Tibial nerve (tissue), 3 donors: Measurements from ENCODE around the gene SLC17A8.

Source experiments
- POLR2A ChIP-seq, 2 donors: fragments of 450-650 bp; IDR thresholded peaks; one replicate each; pipeline ENCODE4 v1.6.1; 2017; ENCODE audit warnings: antibody characterized with exemption in 2 of 2, mild to moderate bottlenecking in 2 of 2, moderate library complexity in 2 of 2
- TF ChIP-seq, protein P1 (sequence below), 5 experiments: fragments of 200-600 bp in 3 of 5; fragments of 450-650 bp in 2 of 5; sonication (generic) in 3 of 5; IDR thresholded peaks; one replicate each; pipeline ENCODE4 v1.5.1; 2016 to 2019; ENCODE audit warnings: antibody characterized with exemption in 5 of 5, mild to moderate bottlenecking in 3 of 5, moderate library complexity in 2 of 5

DNA sequence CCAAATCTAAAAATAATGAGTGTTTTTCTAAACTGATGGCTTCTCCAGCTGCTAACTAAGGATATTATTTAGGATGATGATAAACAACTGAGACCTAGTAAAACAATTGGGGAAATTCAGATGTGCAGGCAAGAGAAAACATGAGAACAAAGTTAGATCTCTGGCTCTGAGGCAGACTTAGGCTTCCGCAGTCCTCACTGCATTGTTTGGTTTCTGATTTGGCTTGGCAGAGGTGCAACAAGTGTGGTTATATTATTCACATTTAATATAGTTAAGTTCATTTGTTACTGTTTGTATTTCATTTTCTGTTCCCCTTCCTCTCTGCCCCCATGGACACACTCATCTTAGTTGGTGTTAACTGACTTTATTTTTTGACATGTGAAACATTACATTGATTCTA is 86.6 kb downstream of the SLC17A8 start:
- TF ChIP-seq, protein P1, sequence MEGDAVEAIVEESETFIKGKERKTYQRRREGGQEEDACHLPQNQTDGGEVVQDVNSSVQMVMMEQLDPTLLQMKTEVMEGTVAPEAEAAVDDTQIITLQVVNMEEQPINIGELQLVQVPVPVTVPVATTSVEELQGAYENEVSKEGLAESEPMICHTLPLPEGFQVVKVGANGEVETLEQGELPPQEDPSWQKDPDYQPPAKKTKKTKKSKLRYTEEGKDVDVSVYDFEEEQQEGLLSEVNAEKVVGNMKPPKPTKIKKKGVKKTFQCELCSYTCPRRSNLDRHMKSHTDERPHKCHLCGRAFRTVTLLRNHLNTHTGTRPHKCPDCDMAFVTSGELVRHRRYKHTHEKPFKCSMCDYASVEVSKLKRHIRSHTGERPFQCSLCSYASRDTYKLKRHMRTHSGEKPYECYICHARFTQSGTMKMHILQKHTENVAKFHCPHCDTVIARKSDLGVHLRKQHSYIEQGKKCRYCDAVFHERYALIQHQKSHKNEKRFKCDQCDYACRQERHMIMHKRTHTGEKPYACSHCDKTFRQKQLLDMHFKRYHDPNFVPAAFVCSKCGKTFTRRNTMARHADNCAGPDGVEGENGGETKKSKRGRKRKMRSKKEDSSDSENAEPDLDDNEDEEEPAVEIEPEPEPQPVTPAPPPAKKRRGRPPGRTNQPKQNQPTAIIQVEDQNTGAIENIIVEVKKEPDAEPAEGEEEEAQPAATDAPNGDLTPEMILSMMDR (IDR thresholded peaks at IDR 0.05), result no peak
- TF ChIP-seq POLR2A (IDR thresholded peaks at IDR 0.05), result no peak
